UCSD-AML1 (cell line): Measurements from ENCODE around the gene OR4D11.
"Not testable (repeated sequence)": the region's sequence is repeated elsewhere in the genome, so short reads cannot be mapped to it uniquely, and the experiment has no call there.

Experiments
- DNase-seq: peaks from one replicate; lab custom pipeline; 2025; ENCODE audit not compliant: unreplicated experiment; lab: John Stamatoyannopoulos, UW

OR4D11 gene

DNA sequence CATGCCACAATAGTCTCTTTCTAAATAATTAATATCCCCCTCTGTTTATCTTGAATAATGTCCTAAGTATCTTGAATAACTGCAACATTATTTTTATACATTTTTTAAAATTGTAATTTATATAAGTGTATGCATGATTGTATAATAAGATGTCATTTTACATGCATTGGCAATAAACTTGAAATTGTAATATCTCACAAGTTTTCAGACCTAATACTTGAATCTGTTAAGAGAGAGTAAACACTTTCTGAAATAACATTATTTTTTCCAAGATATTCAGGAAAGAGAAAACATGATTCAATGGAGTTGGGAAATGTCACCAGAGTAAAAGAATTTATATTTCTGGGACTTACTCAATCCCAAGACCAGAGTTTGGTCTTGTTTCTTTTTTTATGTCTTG, at the start of gene OR4D11:
OR4D11 (plus strand) TSS at position 301 of the 400 bp plus-strand sequence; CDS start at position 301, 0 bp downstream.
- DNase-seq, result no peak

DNA sequence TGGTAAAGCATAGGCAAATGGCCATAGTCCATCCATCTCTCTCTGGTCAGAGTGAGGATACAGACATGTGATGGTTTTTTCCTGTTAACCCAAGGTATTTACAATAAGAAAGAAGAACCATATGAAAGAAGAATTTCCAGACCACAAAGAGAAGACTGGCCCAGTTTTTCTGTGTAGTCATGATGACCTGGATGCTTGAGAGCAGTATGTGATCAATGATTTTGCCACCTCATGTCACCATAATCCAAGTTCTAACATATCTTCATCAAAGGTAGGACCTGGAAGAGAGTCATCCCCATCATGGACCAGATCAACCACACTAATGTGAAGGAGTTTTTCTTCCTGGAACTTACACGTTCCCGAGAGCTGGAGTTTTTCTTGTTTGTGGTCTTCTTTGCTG, 46.7 kb upstream of the OR4D11 start, which contains the start of gene OR4D6:
OR4D6 (plus strand) TSS at position 301 of the 400 bp plus-strand sequence; CDS start at position 301, 0 bp downstream.
- no peak for DNase-seq

DNA sequence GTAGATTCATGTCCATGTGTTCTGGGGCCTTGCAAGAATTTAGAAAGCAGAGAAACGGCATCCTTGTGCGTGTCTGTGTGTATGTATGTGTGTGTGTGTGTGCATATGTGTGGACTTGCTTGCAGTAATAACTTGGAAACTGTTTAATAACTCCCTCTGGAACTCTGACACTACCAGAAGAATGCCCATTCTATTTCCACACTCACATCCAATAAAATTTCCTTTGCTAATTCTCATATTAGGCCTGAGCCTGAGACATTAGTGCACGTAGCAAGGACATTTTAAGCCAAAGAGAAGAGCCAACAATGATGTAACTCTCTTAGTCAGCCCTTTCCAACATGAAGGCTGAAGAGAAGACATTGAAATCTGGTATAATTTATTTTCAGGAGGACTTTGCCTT, 43.5 kb upstream of the OR4D11 start:
- DNase-seq, result no peak

DNA sequence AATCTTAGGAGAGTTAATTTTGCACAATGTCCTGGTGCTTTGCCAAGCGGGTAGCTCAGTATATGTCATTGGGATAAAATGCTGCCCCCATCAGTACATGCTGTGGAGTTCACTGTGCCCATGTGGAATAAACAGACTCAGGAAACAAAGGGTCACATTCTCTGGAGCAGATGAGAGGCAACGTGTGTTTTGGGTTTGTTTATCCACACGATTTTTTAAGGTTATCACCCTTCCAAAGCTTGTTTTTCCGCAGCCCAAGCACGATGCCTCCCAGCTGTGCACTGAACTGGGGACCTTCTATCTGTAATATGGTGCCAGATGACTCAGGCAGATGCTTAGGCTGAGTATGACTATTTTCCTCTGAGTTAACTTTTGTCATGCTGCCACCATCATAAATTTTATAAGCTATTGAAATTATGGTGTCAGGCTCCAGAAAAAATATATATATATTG, 40.2 kb upstream of the OR4D11 start:
- DNase-seq, result no peak

DNA sequence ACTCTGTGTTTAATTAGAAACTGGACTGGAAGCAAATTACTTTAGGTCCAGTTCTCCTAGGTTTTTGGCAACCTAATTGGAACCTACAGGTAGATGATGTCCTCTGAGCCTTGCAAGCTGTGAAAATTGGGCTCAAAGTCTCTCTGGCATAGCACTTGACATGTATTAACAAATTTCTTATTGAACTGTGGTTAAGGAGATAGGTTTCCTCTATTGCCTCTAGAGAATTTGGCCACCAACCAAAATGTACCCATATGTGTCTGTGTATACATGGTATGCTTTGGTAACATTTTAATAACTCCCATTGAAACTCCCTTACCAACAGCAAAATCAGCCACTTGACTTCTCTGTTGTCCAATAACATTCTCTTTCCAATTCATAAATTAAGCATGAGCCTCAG, 30.4 kb upstream of the OR4D11 start, which contains the start of gene OR4D10:
OR4D10 (plus strand) TSS at position 301 of the 400 bp plus-strand sequence. CDS start 4,115 bp downstream, outside the sequence.
- DNase-seq, result no peak

DNA sequence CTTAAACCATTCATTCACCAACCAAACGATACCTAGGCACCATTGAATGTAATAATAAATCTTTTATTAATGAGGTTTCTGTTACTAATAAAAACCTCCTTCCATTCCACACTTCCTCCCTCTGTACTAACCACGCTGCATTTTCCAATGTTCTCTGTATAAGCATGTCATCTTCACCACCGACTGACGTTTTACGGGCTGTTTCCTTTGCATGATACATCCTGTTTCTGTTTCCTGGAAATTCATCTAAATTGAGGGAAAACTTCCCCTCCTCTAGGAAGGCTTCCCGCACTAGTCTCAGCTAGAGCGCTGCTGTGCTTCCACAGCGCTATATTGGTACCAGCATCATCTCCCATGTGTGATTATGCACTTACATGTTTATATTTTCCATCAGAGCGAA, 28.2 kb upstream of the OR4D11 start:
- no peak for DNase-seq

DNA sequence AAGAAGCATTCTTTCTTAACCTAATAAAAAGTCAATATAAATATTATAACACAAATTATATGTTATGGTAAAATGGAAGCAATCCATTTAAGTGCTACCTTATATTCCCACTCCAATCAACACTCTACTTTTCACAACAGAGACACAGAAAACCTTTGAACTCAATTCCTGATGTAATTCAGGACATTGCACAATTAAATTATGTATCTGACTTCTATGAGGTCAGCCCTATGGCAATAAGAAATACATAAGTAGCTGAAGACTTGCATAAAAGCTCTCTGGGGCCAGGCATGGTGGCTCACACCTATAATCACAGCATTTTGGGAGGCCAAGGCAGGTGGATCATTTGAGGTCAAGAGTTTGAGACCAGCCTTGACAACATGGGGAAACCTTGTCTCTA, 23.5 kb upstream of the OR4D11 start:
- DNase-seq, result no peak

DNA sequence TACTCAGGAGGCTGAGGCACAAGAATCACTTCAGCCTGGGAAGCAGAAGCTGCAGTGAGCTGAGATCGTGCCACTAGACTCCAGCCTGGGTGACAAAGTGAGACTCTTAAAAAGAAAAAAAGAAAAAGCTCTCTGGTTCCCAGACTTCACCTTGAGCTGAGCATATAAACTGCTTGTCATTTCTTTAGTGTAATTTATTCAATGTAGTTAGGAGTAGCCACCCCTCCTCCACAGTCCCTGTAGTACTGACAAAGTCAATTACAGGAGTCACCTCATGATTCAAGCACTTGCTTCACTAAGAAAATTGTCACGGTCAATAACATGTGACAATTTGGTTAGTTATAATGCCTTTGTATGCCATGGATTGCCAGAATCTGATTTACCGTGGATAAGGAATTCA, 23.0 kb upstream of the OR4D11 start:
- DNase-seq, result no peak

DNA sequence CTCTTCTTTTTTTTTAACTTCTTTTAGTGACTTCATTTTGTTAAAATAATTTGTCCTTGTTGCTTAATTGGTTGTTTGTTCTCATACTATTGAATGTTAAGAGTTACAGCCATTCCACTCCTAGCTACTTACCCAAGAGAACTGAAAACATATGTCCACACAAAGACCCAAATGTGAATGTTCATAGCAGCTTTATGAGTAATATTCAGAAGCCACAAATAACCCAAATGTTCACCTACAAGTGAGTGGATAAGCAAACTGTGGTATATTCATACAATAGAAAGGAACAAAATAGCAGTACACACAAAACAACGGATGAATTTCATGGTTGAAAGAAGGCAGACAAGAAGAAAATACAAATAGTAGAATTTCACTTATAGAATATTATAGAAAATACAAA, 1.4 kb upstream of the OR4D11 start:
- no peak for DNase-seq

DNA sequence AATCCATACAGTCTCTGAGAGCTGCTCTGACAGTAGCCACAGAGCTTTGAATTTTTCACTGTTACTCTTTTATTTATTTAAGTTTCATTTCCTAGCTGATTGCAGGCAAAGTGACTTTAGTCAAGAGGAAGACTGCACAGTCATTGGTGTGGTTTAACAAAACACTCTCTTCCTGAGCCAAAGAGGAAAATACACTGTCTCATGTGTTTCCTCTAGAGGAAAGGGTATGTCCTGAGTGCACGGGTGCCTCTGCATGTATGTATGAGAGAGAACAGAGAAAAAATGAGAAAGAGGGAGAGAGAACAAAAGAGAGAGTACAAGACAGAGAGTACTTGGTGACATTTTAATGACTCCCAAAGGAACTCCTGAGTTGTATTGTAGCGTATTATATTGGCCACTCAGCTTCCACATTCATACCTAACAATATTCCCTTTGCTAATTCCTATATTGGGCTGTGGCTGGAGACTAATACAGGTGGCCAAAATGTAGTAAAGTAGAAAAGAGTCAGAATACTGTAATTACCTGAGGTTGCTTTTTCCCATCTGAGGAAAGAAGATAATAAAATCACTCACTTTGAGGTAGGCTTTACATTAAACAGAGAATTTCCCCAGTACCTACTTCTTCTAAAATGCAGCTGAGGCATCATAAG, 7.7 kb downstream of the OR4D11 start, which contains the start of gene OR4D9:
OR4D9 (plus strand) TSS at position 599 of the 649 bp plus-strand sequence. CDS start 3,374 bp downstream, outside the sequence.
- peak; percentile 16 for DNase-seq

DNA sequence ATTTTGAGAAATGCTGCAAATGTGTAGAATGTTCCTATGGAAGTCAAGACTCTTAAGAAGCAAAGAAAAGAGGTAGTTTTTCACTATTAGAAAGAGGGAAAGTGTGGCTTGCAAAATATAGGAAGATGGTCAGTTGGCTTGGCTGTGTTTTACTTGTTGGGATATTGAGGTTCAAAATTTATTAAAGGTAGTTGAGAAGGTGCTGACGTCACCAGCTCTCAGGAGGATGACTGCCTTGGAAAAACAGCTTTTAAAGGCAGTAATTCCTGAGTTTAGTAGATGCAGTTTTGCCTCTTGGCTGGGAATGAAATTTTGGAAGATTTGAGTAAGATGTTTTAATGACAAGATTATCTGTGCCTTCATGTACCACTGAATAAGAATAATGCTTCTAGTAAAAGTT, 8.3 kb downstream of the OR4D11 start:
- DNase-seq, result no peak

DNA sequence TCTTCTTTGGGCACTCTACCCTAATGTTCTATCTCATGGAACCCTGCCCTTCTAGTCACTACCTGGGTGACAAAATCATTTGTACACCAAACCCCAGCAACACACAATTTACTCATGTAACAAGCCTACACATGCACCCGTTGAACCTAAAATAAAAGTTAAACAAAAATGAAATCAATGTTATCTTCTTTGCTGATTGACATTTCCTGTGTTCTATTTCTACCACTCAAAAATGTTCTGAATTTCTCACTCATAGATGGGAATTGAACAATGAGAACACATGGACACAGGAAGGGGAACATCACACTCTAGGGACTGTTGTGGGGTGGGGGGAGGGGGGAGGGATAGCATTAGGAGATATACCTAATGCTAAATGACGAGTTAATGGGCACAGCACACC, 16.8 kb downstream of the OR4D11 start:
- not testable (repeated sequence) for DNase-seq

DNA sequence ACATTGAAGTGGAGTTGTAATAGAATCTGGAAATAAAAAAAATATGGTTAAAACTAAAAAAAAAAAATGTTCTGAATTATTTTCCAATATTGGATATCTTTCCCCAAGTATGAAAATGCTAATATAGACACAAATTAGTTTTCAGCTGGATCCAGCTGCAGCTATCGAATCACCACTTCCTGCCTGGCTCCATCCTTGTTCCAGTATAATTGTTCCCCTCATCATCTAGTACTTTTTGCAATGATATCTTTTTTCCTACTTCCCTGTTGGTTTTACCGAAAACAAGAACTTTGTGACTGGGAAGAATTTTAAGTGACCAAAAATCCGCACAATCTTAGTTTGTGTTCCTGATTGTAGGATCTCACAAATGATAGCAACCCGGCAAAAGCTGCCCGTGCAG, 17.4 kb downstream of the OR4D11 start:
- DNase-seq, result no peak

DNA sequence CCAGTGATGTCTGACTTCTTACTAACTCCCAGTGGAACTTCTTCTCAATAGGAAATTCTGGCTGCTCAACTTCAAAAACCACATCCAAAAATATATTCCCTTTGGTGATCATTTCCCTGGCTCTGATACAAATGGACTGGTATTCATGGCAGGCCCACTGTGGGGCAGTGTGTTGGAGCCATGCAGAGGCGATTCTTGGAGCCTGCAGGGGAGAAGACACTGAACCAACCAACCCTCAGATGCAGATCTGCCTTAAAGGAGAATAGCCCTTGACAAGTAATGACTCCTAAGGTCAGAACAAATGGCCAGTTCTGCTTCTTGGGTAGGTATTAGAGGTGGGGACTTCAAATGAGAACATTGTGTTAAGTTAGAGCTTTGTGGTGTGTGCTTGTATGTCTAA, 20.2 kb downstream of the OR4D11 start:
- peak; percentile 18 for DNase-seq

DNA sequence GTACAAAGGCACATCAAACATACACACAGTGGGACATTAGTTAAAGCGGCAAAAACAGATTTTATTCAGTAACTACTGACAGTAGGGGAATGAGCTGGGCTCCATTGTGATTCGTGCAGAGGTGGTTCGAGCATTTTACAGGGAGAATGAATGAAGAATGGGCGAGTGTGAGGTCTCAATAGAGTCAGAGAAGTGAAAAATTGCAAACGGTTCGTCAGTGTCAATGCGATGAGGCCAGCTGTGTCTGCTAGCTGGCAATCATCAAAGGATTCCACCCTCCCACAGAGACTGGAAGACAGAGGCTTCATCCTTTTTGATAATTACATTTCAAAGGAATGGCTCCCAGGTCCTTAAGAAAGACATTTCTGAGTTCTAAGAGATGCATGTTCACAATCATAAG, 25.3 kb downstream of the OR4D11 start:
- no peak for DNase-seq

DNA sequence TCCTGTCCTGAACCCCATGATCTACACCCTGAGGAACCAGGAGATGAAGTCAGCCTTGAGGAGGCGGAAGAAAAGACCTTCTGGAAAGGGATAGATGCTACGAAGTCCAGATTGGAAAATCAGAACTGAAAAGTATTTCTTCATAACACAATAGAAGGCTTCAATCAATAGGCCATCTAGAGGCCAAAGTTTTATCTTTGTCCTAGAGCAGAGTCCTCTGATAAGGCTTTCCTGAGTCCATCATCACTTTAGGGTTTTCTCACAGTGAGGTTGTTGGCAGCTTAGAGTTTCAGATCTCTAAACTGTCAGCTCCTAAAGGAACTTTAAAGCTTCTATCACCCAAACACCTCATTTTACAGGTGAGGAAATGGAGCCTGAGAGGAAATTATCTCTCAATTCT, 29.2 kb downstream of the OR4D11 start:
- no peak for DNase-seq

DNA sequence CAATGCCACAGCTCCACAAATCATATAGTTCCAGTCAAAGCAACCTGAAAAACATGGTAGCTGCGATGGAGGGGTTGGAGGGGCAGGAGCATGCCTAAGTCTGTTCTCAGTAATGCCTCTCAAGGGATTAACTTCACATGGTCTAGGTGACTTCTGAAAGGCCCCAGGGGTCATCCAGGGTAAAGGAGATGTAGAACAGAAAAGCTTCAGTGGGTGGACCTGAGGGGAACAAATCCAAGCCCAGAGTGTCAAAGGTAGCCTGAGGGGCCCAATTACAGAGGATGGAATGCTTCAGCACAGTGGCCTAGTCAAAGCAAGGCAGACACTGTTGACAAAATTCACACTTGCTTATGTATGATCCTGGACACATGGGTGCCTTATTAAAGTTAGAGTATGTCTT, 31.3 kb downstream of the OR4D11 start:
- no peak for DNase-seq

DNA sequence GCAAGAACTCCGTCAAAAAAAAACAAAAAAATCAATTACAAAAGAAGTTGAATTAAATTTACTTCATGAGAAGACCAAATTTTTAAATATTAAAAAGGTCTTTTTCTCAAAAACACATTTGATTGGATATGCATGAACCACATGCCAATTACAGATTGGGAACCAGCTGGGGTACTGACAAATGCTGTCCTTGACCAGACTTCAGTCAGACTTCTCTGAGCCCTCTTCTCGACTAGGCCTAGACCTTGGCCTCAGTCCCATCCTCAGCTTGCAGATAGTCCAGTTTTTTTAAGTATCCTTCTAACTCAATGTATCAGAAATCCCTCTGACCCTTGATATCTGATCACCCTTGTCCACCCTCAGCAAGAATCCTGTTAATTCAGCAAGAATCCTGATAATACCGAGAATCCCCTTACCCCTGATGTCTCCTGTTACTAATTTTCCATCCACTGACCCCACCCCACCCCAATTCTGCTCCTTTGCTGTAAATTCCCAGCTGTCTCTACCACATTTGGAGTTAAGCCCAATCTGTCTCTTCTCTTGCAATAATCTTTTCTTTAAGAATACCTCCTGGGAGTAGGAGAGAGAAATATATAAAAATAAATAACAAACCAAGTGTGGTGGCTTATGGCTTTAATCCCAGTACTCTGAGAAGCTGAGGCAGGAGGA, 38.9 kb downstream of the OR4D11 start:
- DNase-seq, result no peak

DNA sequence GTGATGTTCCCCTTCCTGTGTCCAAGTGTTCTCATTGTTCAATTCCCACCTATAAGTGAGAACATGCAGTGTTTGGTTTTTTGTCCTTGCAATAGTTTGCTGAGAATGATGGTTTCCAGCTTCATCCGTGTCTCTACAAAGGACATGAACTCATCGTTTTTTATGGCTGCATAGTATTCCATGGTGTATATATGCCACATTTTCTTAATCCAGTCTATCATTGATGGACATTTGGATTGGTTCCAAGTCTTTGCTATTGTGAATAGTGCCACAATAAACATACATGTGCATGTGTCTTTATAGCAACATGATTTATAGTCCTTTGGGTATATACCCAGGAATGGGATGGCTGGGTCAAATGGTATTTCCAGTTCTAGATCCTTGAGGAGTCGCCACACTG, 40.3 kb downstream of the OR4D11 start:
- DNase-seq, result not testable (repeated sequence)

DNA sequence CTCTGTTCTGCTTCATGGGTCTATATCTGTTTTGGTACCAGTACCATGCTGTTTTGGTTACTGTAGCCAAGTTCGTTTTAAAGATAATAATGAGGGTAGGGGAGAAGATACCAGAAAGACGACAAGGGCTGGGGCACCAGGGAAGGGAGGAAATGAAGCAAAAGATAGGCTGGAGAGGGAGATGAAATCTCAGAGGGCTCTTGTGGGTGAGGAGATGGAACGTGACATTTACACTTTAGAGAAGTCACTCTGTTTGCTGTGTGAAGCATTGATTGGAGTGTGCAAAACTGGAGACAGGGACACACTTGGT, 41.4 kb downstream of the OR4D11 start:
- no peak for DNase-seq

DNA sequence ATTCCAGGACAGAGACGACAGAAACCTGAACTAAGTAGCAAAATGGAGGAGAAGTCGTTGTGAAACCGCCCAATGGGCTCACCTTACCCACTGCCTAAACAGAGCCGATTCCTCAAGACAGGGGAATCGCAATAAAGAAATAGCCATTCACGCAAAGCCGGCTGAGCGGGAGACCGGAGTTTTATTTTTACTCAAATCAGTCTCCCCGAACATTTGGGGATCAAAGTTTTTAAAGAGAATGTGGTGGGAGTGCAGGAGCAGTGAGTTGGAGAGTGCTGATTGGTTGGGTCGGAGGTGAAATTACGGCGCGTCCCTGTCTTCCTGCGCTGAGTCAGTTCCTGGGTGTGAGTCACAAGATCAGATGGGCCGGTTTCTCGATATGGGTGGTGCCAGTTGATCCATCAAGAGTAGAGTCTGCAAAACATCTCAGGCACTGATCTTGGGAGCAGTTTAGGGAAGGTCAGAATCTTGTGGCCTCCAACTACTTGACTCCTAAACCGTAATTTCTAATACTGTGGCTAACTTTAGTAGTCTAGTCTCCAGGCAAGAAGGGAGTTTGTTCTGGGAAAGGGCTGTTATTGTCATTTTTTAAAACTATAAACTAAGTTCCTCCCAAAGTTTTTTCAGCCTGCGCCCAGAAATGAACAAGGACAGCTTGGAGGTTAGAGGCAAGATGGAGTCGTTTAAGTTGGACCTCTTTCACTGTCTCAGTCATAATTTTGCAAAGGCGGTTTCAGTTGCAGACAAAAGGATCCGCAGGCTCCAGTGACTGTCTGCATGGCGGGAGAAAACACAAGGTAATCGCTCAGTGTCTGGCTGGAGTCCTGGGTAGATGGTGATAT, 42.0 kb downstream of the OR4D11 start:
- DNase-seq, result no peak
